Neural crest cell (in vitro differentiated cells): ENCODE measurements around the gene CACNB3. TPM values are rescaled to one million over a fixed set of nuclear protein-coding genes. Genes with fewer than 3 reads are reported as not detected.

ENCODE experiments used
- DNase-seq: peaks from one replicate; pipeline ENCODE4 v3.0.0; 2021; ENCODE audit warnings: low read depth, mixed read lengths, low spot score
- H3K27ac Mint-ChIP-seq: one replicate; pipeline ENCODE4 v1.8.0; 2021; ENCODE audit warnings: mild to moderate bottlenecking, mixed read lengths; ENCODE audit not compliant: unreplicated experiment
- H3K27me3 Mint-ChIP-seq: 2 replicates; pipeline ENCODE4 v1.8.0; 2021; ENCODE audit warnings: low read depth, mild to moderate bottlenecking, mixed read lengths
- H3K36me3 Mint-ChIP-seq: 2 replicates; pipeline ENCODE4 v1.8.0; 2021; ENCODE audit warnings: low read depth, mild to moderate bottlenecking, mixed read lengths
- H3K4me1 Mint-ChIP-seq: 2 replicates; pipeline ENCODE4 v1.8.0; 2021; ENCODE audit warnings: mixed read lengths
- H3K4me3 Mint-ChIP-seq: one replicate; pipeline ENCODE4 v1.8.0; 2021; ENCODE audit warnings: mild to moderate bottlenecking, mixed read lengths
- H3K9me3 Mint-ChIP-seq: 2 replicates; pipeline ENCODE4 v1.8.0; 2021; ENCODE audit warnings: mixed read lengths
- CTCF ChIP-seq: fragments of 200-600 bp; sonication (generic); conservative IDR thresholded peaks from 2 replicates; pipeline ENCODE4 v1.5.0; 2021; ENCODE audit warnings: antibody characterized with exemption, mild to moderate bottlenecking
- total RNA-seq: library from RNA; stranded (reverse); gene quantifications from 2 replicates; pipeline ENCODE4 v1.2.1, GENCODE V29; 2021

The CACNB3 gene
- total RNA-seq, 1 donor from 2014 or later: 59.7 TPM

- TF ChIP-seq CTCF: no peak
- Mint-ChIP-seq H3K4me3 (peak overlapping the region; percentile 80), H3K36me3 (no peaks in the 10 kb centered on the region), H3K9me3 (no peaks in the 10 kb centered on the region), H3K27ac (no peak overlapping the region), H3K4me1 (peaks cover 36% of the 10 kb centered on the region), H3K27me3 (peaks cover 13% of the 10 kb centered on the region)
- DNase-seq: no peak
Observed at GRCh38 chr12:48812389-48812788, 5.9 kb upstream of the CACNB3 start.

- peaks cover 14% of the 10 kb centered on the region for H3K27me3 Mint-ChIP-seq
- no peak for TF ChIP-seq CTCF
Observed at GRCh38 chr12:48813465-48814261, 4.6 kb upstream of the CACNB3 start.

GRCh38 chr12:48814262-48815125, 3.8 kb upstream of the CACNB3 start:
- Mint-ChIP-seq H3K27ac (no peak overlapping the region), H3K4me3 (peak overlapping the region; percentile 97), H3K9me3 (no peaks in the 10 kb centered on the region), H3K27me3 (peaks cover 14% of the 10 kb centered on the region), H3K36me3 (no peaks in the 10 kb centered on the region), H3K4me1 (peaks cover 46% of the 10 kb centered on the region)
- TF ChIP-seq CTCF: peak; percentile 99
- DNase-seq: peak; percentile 80

More at GRCh38 chr12:48813465-48814261, 4.6 kb upstream of the CACNB3 start:
- H3K36me3 Mint-ChIP-seq: no peaks in the 10 kb centered on the region
- no peak for DNase-seq
- peak overlapping the region; percentile 97 for H3K4me3 Mint-ChIP-seq
- H3K9me3 Mint-ChIP-seq: no peaks in the 10 kb centered on the region
- peak overlapping the region; percentile 35 for H3K27ac Mint-ChIP-seq
- peaks cover 39% of the 10 kb centered on the region for H3K4me1 Mint-ChIP-seq

GRCh38 chr12:48815126-48816110, 2.9 kb upstream of the CACNB3 start:
- DNase-seq: peak; percentile 70
- no peak for TF ChIP-seq CTCF
- Mint-ChIP-seq H3K27ac (peak overlapping the region; percentile 76), H3K27me3 (peaks cover 14% of the 10 kb centered on the region), H3K4me1 (peaks cover 49% of the 10 kb centered on the region), H3K9me3 (no peaks in the 10 kb centered on the region), H3K36me3 (no peaks in the 10 kb centered on the region), H3K4me3 (peak overlapping the region; percentile 97)
